ENCODE measurements around the gene KCNQ1. TPM values are rescaled to one million over a fixed set of nuclear protein-coding genes. Genes with fewer than 3 reads are reported as not detected.

KCNQ1 gene
- total RNA-seq, 3 donors from 2014 or later, result 3.6 to 6.2 (median 5.1) TPM

DNA sequence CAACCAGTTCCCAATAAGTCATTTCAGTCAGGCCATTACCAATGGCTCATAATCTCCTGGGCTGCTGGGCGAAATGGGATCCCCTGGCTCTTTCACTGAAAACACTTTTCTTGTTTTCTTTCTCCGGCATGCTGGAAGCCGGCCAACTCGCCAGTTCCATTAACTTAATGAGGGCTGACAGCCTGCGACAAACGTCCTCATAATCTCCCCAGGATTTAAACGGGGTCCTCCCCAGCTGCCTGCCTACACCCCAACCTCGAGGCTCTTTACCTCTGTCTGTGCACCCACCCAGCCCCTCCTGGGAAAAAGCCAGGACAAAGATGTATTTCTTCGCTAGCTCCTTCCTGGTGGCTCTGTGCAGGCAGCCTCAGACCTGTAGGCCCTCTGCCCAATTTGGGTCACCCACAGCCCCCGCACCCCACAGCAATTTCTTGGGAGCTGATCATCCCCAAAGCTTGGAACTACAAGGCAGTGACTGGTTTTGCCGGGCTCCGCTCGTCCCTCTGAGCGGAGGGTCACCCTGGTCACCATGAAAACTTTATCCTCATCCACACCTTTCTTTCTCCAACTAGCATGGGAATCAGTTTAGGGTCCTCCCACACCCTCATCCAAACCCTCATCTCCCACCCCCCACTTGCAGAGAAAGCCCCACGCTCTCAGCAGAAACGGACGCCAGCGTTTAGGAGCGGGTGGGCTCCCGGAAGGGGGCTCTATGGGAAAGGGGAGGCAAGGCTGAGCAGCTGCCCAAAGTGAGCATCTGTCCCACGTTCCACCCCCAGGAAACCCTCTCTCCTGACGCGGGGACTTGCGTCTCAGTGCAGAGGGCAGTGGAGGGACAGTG is 306.1 kb downstream of the KCNQ1 start:
- peak in 1 of 2 donors; percentile 48 for DNase-seq (ENCODE audit: low spot score in 2 of 2)
- TF ChIP-seq POLR2A (IDR thresholded peaks at IDR 0.05) (no peak), POLR2AphosphoS5 (IDR thresholded peaks at IDR 0.05) (no peak), CTCF (IDR thresholded peaks at IDR 0.05) (no peak)
- H3K9me3 ChIP-seq, result no peaks in the 10 kb centered on the region
- intact Hi-C loops (cut with DNase I; ENCODE audit: low total_unique reads), result no loop called here
- no peaks in the 10 kb centered on the region for H3K4me1 ChIP-seq
- H3K36me3 ChIP-seq, result no peaks in the 10 kb centered on the region
- no peaks in the 10 kb centered on the region for H3K27me3 ChIP-seq
- no peak overlapping the region for H3K27ac ChIP-seq
- no peak overlapping the region for H3K4me3 ChIP-seq

DNA sequence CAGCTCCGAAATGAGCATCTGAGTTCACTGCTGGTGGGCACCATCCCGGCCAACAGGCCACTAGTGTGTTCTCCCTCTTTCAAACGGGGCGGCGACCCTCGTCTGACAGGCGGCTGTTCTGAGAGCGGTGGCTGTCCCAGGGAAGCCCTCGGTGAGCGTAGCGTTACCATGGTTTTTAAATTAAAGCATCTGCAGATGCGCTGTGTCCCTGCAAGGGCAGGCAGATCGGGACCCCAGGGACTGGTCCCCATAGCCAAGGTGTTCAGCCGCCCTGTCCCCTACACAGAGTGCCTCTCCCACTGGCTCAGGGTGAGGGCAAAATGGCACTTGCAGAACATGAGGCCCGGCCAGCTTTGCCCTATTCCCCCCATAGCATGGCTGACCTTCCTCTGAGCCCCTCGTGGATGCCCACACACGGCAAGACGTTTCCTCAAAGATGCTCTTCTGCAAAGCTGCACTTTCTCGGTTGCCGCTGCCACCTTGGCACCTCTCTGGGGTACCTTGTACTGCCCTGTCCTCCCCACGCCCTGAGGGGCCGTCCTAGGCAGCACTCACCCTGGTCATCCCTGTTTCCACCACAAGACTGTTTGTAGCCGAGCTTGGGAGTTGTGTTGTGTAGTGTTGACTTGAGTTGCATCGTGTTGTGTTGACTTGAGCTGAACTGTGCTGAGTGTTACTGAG is 306.9 kb downstream of the KCNQ1 start:
- H3K27me3 ChIP-seq, result no peaks in the 10 kb centered on the region
- TF ChIP-seq POLR2A (IDR thresholded peaks at IDR 0.05) (no peak), POLR2AphosphoS5 (IDR thresholded peaks at IDR 0.05) (no peak), CTCF (IDR thresholded peaks at IDR 0.05) (no peak)
- peak in 1 of 2 donors; percentile 37 for DNase-seq (ENCODE audit: low spot score in 2 of 2)
- no peak overlapping the region for H3K27ac ChIP-seq
- no peaks in the 10 kb centered on the region for H3K9me3 ChIP-seq
- no peak overlapping the region for H3K4me3 ChIP-seq
- no peaks in the 10 kb centered on the region for H3K36me3 ChIP-seq
- intact Hi-C loops (cut with DNase I; ENCODE audit: low total_unique reads), result no loop called here
- H3K4me1 ChIP-seq, result no peaks in the 10 kb centered on the region

- Histone ChIP-seq H3K4me3 (no peak overlapping the region), H3K9me3 (no peaks in the 10 kb centered on the region), H3K27me3 (no peaks in the 10 kb centered on the region), H3K27ac (no peak overlapping the region), H3K4me1 (no peaks in the 10 kb centered on the region), H3K36me3 (no peaks in the 10 kb centered on the region)
- DNase-seq (ENCODE audit: low spot score in 2 of 2), result peak in 1 of 2 donors; percentile 30
- TF ChIP-seq POLR2A (IDR thresholded peaks at IDR 0.05) (no peak), CTCF (IDR thresholded peaks at IDR 0.05) (no peak), POLR2AphosphoS5 (IDR thresholded peaks at IDR 0.05) (no peak)
- intact Hi-C loops (cut with DNase I; ENCODE audit: low total_unique reads), result no loop called here
Measured at GRCh38 chr11:2752204-2752770, 307.5 kb downstream of the KCNQ1 start.

GRCh38 chr11:2752923-2753322 is 308.1 kb downstream of the KCNQ1 start:
- TF ChIP-seq POLR2AphosphoS5 (IDR thresholded peaks at IDR 0.05) (no peak), POLR2A (IDR thresholded peaks at IDR 0.05) (no peak), CTCF (IDR thresholded peaks at IDR 0.05) (no peak)
- Histone ChIP-seq H3K9me3 (no peaks in the 10 kb centered on the region), H3K27me3 (no peaks in the 10 kb centered on the region), H3K36me3 (no peaks in the 10 kb centered on the region), H3K27ac (no peak overlapping the region), H3K4me1 (no peaks in the 10 kb centered on the region), H3K4me3 (no peak overlapping the region)
- peak in 1 of 2 donors; percentile 27 for DNase-seq (ENCODE audit: low spot score in 2 of 2)
- intact Hi-C loops (cut with DNase I; ENCODE audit: low total_unique reads), result no loop called here

GRCh38 chr11:2754008-2754407 is 309.2 kb downstream of the KCNQ1 start:
- no peak overlapping the region for H3K27ac ChIP-seq
- intact Hi-C loops (cut with DNase I; ENCODE audit: low total_unique reads), result no loop called here
- H3K36me3 ChIP-seq, result no peaks in the 10 kb centered on the region
- H3K4me1 ChIP-seq, result no peaks in the 10 kb centered on the region
- H3K4me3 ChIP-seq, result no peak overlapping the region
- no peaks in the 10 kb centered on the region for H3K9me3 ChIP-seq
- TF ChIP-seq POLR2AphosphoS5 (IDR thresholded peaks at IDR 0.05) (no peak), CTCF (IDR thresholded peaks at IDR 0.05) (no peak), POLR2A (IDR thresholded peaks at IDR 0.05) (no peak)
- DNase-seq (ENCODE audit: low spot score in 2 of 2), result peak in 1 of 2 donors; percentile 14
- no peaks in the 10 kb centered on the region for H3K27me3 ChIP-seq
